Right lobe of liver (tissue), 4 donors: ENCODE results near the gene GATA2.

Experiments used
- CTCF ChIP-seq, 4 donors: fragments of 200-600 bp in 3 of 4; fragments of 450-650 bp in 1 of 4; IDR thresholded peaks; one replicate each; pipeline versions ENCODE4 v1.5.1 to v1.8.0; 2016 to 2022; ENCODE audit warnings: antibody characterized with exemption in 4 of 4, mild to moderate bottlenecking in 2 of 4
- POLR2A ChIP-seq: fragments of 450-650 bp; IDR thresholded peaks from one replicate; pipeline ENCODE4 v1.6.1; 2017; ENCODE audit warnings: antibody characterized with exemption, mild to moderate bottlenecking
- donor health status: DM: no; HTN: no; CAD: no.
- donor health status: DM: no; HTN: no; CAD: no.
- donor health status: DM: no; HTN: yes; CAD: no.

- no peak for TF ChIP-seq CTCF (IDR thresholded peaks at IDR 0.05)
- TF ChIP-seq POLR2A: no peak
Observed at GRCh38 chr3:128473180-128473519, 19.9 kb downstream of the GATA2 start.
